ENCODE results near the gene GLCCI1. TPM values are rescaled to one million over a fixed set of nuclear protein-coding genes. Genes with fewer than 3 reads are reported as not detected.

The GLCCI1 gene
- total RNA-seq, 1 experiment from 2014 or later: 4.6 TPM

- Histone ChIP-seq H3K9me2 (ENCODE audit: insufficient read depth) (no peaks in the 10 kb centered on the region), H2AFZ (ENCODE audit: low read depth, low read length, poor library complexity, severe bottlenecking) (no peak overlapping the region), H3K4me3 (replicated peaks in 1 of 2; ENCODE audit: low read depth in 1 of 2, low read length in 2 of 2) (no peak overlapping the region), H3K9ac (ENCODE audit: low read length) (no peak overlapping the region), H3K4me1 (ENCODE audit: control insufficient read depth in 1 of 2, insufficient read depth in 2 of 2, low read length in 2 of 2) (no peaks in the 10 kb centered on the region), H3K27ac (ENCODE audit: low read depth, low read length) (no peak overlapping the region), H3K27me3 (ENCODE audit: insufficient read depth, low read length) (no peaks in the 10 kb centered on the region), H3K36me3 (ENCODE audit: control insufficient read depth in 1 of 2, insufficient read depth in 2 of 2, low read length in 2 of 2) (no peaks in the 10 kb centered on the region), H3K4me2 (ENCODE audit: low read length) (no peak overlapping the region), H3K79me2 (ENCODE audit: insufficient read depth, low read length) (no peaks in the 10 kb centered on the region), H3K9me3 (ENCODE audit: control insufficient read depth in 1 of 2, insufficient read depth in 1 of 2, low read depth in 1 of 2, low read length in 2 of 2) (no peaks in the 10 kb centered on the region), H4K20me1 (ENCODE audit: insufficient read depth) (no peaks in the 10 kb centered on the region)
- intact Hi-C loops (cut with micrococcal nuclease): no loop called here
- POLR2A ChIA-PET: interaction anchor here (1.1 kb wide), 1 partner anchor 11 kb away, joined by 3 read pairs; the partner anchor contains the start of gene GLCCI1
- CTCF ChIA-PET: no interaction called here
- BruUV-seq (replicated peaks): no TSS peak
- ATAC-seq (no peak), DNase-seq (ENCODE audit: low read depth, low spot score) (no peak)
- RAD21 ChIA-PET (ENCODE audit: low non-redundant PET in 1 of 2, low total read pairs in 2 of 2, uncharacterized antibody in 2 of 2, unreplicated experiment in 2 of 2): no interaction called here
- TF ChIP-seq POLR2A (IDR thresholded peaks at IDR 0.05; ENCODE audit: borderline replicate concordance, extremely low read depth, insufficient read depth, insufficient read length): no peak
- TF ChIP-seq SIN3A (IDR thresholded peaks at IDR 0.05; ENCODE audit: low read depth): no peak
- TF ChIP-seq YY1 (IDR thresholded peaks at IDR 0.05; ENCODE audit: extremely low read depth, insufficient replicate concordance, low read depth, low read length): no peak
- no peak for TF ChIP-seq ATF3 (IDR thresholded peaks at IDR 0.05)
- TF ChIP-seq ELF1 (IDR thresholded peaks at IDR 0.05; ENCODE audit: borderline replicate concordance, low read depth): no peak
- TF ChIP-seq SP1 (IDR thresholded peaks at IDR 0.05; ENCODE audit: low read depth): no peak
- TF ChIP-seq POLR2AphosphoS5 (IDR thresholded peaks at IDR 0.05; ENCODE audit: low read depth, low read length): no peak
- TF ChIP-seq EZH2 (IDR thresholded peaks at IDR 0.05): no peak
- TF ChIP-seq ZBTB33 (IDR thresholded peaks at IDR 0.05; ENCODE audit: extremely low read depth, insufficient replicate concordance, low read length): no peak
- TF ChIP-seq EGR1 (IDR thresholded peaks at IDR 0.05; ENCODE audit: low read depth): no peak
- TF ChIP-seq ZNF274 (IDR thresholded peaks at IDR 0.05; ENCODE audit: low read depth, low read length): no peak
Measured at GRCh38 chr7:7979558-7979957, 11.0 kb downstream of the GLCCI1 start.

Data from HCT116 (cell line).